Measurements from ENCODE around the gene TAGLN. TPM values are rescaled to one million over a fixed set of nuclear protein-coding genes. Genes with fewer than 3 reads are reported as not detected.

TAGLN gene
- total and polyA plus RNA-seq, 8 donors, result 575 to 3,801 (median 2,089) TPM

- peaks cover 37 to 83% (median 73%) of the 10 kb centered on the region in 4 donors for H3K36me3 ChIP-seq
- H3K27ac ChIP-seq, result no peak overlapping the region
- H3K27me3 ChIP-seq, result no peaks in the 10 kb centered on the region
- H3K4me1 ChIP-seq, result peaks cover 24 to 88% (median 55%) of the 10 kb centered on the region in 4 donors
- TF ChIP-seq CTCF (IDR thresholded peaks at IDR 0.05), result no peak
- no peak for DNase-seq
- 79 to 96% (median 94%) methylated on average over 2 of the region's 2 CpGs for WGBS, 5 donors
- intact Hi-C loops (cut with DNase I; ENCODE audit: low total_unique reads), result no loop called here
- no peaks in the 10 kb centered on the region for H3K9me3 ChIP-seq
- no peak overlapping the region for H3K4me3 ChIP-seq
Observed at GRCh38 chr11:117157507-117157906, 41.7 kb upstream of the TAGLN start.

GRCh38 chr11:117159892-117160291, 39.3 kb upstream of the TAGLN start:
- Histone ChIP-seq H3K4me3 (no peak overlapping the region), H3K4me1 (peaks cover 20 to 74% (median 45%) of the 10 kb centered on the region in 4 donors), H3K36me3 (peaks cover 54 to 85% (median 74%) of the 10 kb centered on the region in 4 donors), H3K9me3 (no peaks in the 10 kb centered on the region), H3K27me3 (no peaks in the 10 kb centered on the region), H3K27ac (peak overlapping the region in 2 of 5 donors; percentile 35 to 46)
- TF ChIP-seq CTCF (IDR thresholded peaks at IDR 0.05), result no peak
- TF ChIP-seq POLR2AphosphoS5 (IDR thresholded peaks at IDR 0.05), result no peak
- no peak for TF ChIP-seq POLR2A (IDR thresholded peaks at IDR 0.05)
- no peak for TF ChIP-seq EP300 (IDR thresholded peaks at IDR 0.05)
- no peak for DNase-seq
- intact Hi-C loops (cut with DNase I; ENCODE audit: low total_unique reads), result no loop called here
- WGBS, 5 donors, result 70 to 81% (median 76%) methylated on average over 2 of the region's 2 CpGs

- intact Hi-C loops (cut with DNase I; ENCODE audit: low total_unique reads), result no loop called here
- peak in 1 of 2 donors; percentile 75 for DNase-seq
- H3K36me3 ChIP-seq, result peaks cover 61 to 85% (median 75%) of the 10 kb centered on the region in 4 donors
Observed at GRCh38 chr11:117160826-117161225, 38.3 kb upstream of the TAGLN start.

GRCh38 chr11:117166491-117166890, 32.7 kb upstream of the TAGLN start:
- Histone ChIP-seq H3K36me3 (peaks cover 55 to 99% (median 97%) of the 10 kb centered on the region in 4 donors), H3K4me1 (peaks cover 4 to 51% (median 18%) of the 10 kb centered on the region in 4 donors), H3K27ac (no peak overlapping the region), H3K27me3 (no peaks in the 10 kb centered on the region), H3K4me3 (no peak overlapping the region), H3K9me3 (no peaks in the 10 kb centered on the region)
- 58 to 65% (median 62%) methylated on average over 1 of the region's 1 CpG for WGBS, 5 donors
- no peak for DNase-seq
- no peak for TF ChIP-seq CTCF (IDR thresholded peaks at IDR 0.05)
- no peak for TF ChIP-seq POLR2AphosphoS5 (IDR thresholded peaks at IDR 0.05)
- TF ChIP-seq EP300 (IDR thresholded peaks at IDR 0.05), result no peak
- no peak for TF ChIP-seq POLR2A (IDR thresholded peaks at IDR 0.05)
- intact Hi-C loops (cut with DNase I; ENCODE audit: low total_unique reads), result no loop called here

More at GRCh38 chr11:117160826-117161225, 38.3 kb upstream of the TAGLN start:
- Histone ChIP-seq H3K27me3 (no peaks in the 10 kb centered on the region), H3K4me1 (peaks cover 21 to 75% (median 44%) of the 10 kb centered on the region in 4 donors), H3K4me3 (no peak overlapping the region), H3K27ac (peak overlapping the region in 4 of 5 donors; percentile 29 to 61 (median 48)), H3K9me3 (no peaks in the 10 kb centered on the region)
- peak in 1 of 3 donors; percentile 36 for TF ChIP-seq POLR2AphosphoS5 (IDR thresholded peaks at IDR 0.05)
- no peak for TF ChIP-seq EP300 (IDR thresholded peaks at IDR 0.05)
- 28 to 51% (median 41%) methylated on average over 2 of the region's 2 CpGs for WGBS, 5 donors

- no peak for DNase-seq
- Histone ChIP-seq H3K27me3 (no peaks in the 10 kb centered on the region), H3K9me3 (no peaks in the 10 kb centered on the region), H3K36me3 (peaks cover 25 to 72% (median 67%) of the 10 kb centered on the region in 4 donors), H3K27ac (peak overlapping the region in 1 of 5 donors; percentile 19), H3K4me1 (peaks cover 14 to 60% (median 27%) of the 10 kb centered on the region in 4 donors), H3K4me3 (no peak overlapping the region)
- intact Hi-C loops (cut with DNase I; ENCODE audit: low total_unique reads), result no loop called here
- 80 to 90% (median 85%) methylated on average over 2 of the region's 2 CpGs for WGBS, 5 donors
- no peak for TF ChIP-seq POLR2AphosphoS5 (IDR thresholded peaks at IDR 0.05)
- no peak for TF ChIP-seq EP300 (IDR thresholded peaks at IDR 0.05)
- no peak for TF ChIP-seq POLR2A (IDR thresholded peaks at IDR 0.05)
- no peak for TF ChIP-seq CTCF (IDR thresholded peaks at IDR 0.05)
Observed at GRCh38 chr11:117169736-117170135, 29.4 kb upstream of the TAGLN start.
